NCI-H2107 treated with DMSO at 0.1 percent for 48 hours (cell line): Measurements from ENCODE around the gene RNF220.
"Not testable (repeated sequence)": the region's sequence is repeated elsewhere in the genome, so short reads cannot be mapped to it uniquely, and the experiment has no call there.

Source experiments
- DNase-seq: peaks from one replicate; lab custom pipeline; 2025; ENCODE audit not compliant: unreplicated experiment; lab: John Stamatoyannopoulos, UW

Gene RNF220

GRCh38 chr1:44648529-44649250 lies 243.6 kb downstream of the RNF220 start:
- DNase-seq = no peak

- DNase-seq = no peak
Observed at GRCh38 chr1:44649788-44650158, 244.7 kb downstream of the RNF220 start.

DNA sequence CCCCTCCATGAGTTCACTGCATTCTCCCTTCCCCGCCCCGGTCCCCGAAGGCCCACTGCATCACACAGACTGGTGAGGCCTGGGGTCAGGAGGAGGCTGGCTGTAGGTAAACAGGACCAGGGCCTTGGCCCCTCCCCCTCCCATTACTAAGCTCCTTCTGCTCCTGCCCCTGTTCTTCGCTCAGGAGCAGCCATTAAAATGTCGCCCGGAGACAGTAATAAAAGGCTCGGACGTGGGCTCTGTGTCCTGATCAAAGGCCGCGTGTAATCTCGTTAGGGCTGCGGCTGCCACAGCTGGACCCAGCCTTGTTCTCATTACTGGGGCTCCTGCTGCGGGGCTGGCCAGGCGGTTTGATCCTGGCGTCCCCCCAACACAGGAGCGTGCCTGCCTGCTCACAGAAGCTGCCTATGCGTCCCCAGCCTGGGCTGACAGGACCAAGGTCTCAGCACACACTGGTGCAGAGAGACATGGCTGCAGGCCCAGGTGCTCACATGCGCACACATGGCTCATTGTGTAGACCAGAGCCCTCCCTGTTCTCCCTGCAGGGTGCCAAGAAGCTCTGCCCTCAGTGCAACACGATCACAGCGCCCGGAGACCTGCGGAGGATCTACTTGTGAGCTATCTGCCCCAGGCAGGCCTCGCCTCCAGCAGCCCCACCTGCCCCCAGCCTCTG lies 245.2 kb downstream of the RNF220 start:
- peak; percentile 92 for DNase-seq

- DNase-seq = no peak
Observed at GRCh38 chr1:44651069-44651468, 246.0 kb downstream of the RNF220 start.

- DNase-seq = peak; percentile 58
Observed at GRCh38 chr1:44652445-44653106, 247.5 kb downstream of the RNF220 start.

GRCh38 chr1:44653107-44653964 lies 248.3 kb downstream of the RNF220 start:
- DNase-seq = no peak

DNA sequence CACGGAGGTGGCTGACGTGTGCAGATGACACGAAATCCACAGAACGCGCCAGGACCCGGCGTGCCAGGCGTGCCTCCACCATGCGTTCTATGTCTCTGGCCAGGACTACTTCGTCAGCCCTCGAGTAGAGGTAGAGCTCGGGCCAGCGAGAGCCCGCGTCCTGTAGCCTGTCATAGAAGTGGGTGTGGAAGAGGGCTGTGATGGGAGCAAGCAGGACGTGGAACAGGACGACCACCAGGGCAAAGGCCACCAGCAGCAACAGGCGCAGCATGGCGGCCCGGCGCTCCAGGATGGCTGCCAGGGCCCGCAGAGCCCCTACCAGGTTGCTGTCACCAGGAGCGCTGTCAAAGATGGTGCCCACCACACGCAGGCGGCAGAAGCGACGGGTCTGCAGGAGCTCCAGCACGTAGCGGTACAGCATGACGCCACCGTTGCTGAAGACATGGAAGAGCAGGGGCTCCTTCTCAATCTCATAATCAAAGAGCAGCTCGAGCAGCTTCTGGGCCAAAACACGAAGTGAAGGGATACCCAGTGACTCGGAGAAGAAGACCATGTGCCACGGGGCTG lies 249.6 kb downstream of the RNF220 start:
- DNase-seq = no peak

DNA sequence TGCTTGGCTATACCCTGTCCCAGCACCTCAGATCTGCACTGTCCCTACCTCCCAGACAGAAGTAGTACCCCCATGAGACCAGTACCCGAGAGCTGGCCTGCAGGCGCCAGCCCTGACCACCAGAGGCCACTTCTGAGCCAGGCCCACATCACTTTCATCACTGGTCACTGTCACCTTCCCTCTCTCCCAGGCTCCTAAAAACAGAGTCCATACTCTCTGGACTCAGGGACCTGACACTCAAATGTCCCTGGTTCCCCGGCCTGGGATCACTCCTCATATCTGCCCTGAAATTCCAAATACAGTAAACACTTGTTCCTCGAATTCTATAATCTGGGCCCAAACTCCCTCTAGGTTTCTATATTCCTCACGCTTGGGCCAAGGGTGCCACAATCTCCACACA lies 250.6 kb downstream of the RNF220 start:
- peak; percentile 14 for DNase-seq

- no peak for DNase-seq
Observed at GRCh38 chr1:44659566-44659965, 254.5 kb downstream of the RNF220 start.

- peak; percentile 41 for DNase-seq
Observed at GRCh38 chr1:44660176-44660575, 255.1 kb downstream of the RNF220 start.

- no peak for DNase-seq
Observed at GRCh38 chr1:44661781-44662682, 257.0 kb downstream of the RNF220 start.

DNA sequence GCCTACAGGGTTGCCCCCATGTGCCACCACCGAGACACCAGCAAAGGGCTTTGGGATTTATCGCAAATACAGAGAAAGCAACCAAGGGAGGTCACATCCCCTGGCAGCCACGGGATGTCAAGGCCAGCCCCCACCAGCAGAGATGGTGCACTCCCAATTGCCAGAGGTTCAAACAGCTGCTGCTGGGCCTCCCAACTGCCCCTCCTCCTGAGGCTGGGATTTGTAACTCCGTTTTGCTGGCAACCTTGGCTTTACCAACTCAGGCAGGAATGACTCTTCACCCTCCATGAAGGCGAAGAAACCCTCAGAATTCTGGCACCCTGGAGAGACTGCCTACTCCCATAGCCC lies 257.6 kb downstream of the RNF220 start:
- DNase-seq = no peak

DNA sequence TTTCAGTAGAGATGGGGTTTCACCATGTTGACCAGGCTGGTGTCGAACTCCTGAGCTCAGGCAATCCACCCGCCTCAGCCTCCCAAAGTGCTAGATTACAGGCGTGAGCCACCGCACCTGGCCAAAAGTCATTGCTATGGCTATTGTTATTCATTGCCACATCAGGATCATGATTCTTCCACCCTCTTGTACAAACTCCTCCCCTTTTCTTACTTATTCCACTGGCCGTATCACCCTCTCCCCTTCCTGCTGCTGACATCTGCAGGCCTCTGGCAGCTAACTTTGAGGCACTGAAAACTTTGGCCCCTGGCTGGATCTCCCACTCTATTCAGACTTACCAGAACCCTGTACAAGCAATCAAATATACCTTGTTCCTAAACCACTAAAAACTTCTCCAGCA lies 258.4 kb downstream of the RNF220 start:
- DNase-seq = no peak

GRCh38 chr1:44664730-44665370 lies 259.8 kb downstream of the RNF220 start:
- no peak for DNase-seq

DNA sequence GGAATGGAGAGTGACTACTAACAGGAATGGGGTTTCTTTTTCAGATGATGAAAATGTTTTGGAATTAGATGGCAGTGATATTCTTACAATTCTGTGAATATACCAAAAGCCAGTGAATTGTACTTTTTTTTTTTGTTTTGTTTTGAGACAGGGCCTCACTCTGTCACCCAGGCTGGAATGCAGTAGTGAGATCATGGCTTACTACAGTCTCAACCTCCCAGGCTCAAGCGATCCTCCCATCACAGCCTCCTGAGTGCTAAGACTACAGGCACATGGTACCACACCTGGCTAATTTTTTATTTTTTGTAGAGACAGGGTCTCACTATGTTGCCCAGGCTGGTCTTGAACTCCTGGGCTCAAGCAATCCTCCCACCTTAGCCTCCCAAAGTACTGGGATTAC lies 261.7 kb downstream of the RNF220 start:
- DNase-seq = not testable (repeated sequence)

- DNase-seq = no peak
Observed at GRCh38 chr1:44670751-44671640, 265.9 kb downstream of the RNF220 start.

DNA sequence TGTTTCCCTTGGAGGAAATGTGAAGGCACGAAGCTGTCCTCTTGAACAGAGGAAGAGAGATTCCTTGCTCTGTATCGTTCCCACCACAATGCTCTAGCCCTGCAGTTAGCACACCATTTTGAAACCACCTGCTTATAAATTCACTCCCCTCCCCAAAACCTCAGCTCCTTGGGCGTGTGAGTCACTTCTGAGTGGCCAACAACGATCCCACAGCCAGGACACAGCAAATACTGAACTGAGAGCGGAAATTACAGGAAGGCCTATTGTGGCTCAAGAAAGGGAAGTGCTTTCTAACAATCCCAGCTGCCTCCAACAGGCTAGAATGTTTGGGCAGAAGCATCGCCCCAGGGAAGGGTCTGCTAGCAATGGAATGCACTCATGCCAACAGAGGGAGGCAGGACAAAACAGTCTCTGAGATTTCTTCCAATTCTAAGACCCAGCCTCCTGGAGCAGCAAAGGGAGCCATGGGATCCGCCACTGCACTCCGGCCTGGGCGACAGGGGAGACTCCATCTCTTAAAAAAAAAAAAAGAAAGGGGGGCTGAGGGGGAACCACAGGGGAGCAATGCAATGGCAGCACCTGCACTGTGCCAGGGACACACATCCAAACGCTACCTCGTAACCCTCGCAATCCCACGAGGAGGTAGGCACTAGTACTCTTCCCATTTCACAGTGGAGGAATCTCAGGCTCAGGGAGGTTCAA lies 267.4 kb downstream of the RNF220 start:
- DNase-seq = peak; percentile 18
